GM18867 (cell line): ENCODE measurements around the gene CTBP2.
"Not testable (repeated sequence)": the region's sequence is repeated elsewhere in the genome, so short reads cannot be mapped to it uniquely, and the experiment has no call there.

ENCODE experiments used
- ATAC-seq: cut with Tn5 transposase; IDR thresholded peaks from one replicate; pipeline ENCODE4 v1.9.1; 2021; ENCODE audit warnings: mild to moderate bottlenecking, moderate library complexity; ENCODE audit not compliant: unreplicated experiment

The CTBP2 gene

GRCh38 chr10:125089469-125089868 is 70.9 kb downstream of the CTBP2 start:
- no peak for ATAC-seq

GRCh38 chr10:125087897-125088215 is 72.5 kb downstream of the CTBP2 start:
- ATAC-seq, result no peak

GRCh38 chr10:125087191-125087896 is 73.0 kb downstream of the CTBP2 start:
- no peak for ATAC-seq

- no peak for ATAC-seq
These were observed 73.7 kb downstream of the CTBP2 start for GRCh38 chr10:125086691-125087090.

- ATAC-seq, result no peak
These were observed 74.9 kb downstream of the CTBP2 start for GRCh38 chr10:125085258-125086054.

GRCh38 chr10:125084614-125085257 is 75.6 kb downstream of the CTBP2 start:
- ATAC-seq, result no peak

- no peak for ATAC-seq
These were observed 76.2 kb downstream of the CTBP2 start for GRCh38 chr10:125084191-125084613.

- no peak for ATAC-seq
These were observed 76.8 kb downstream of the CTBP2 start for GRCh38 chr10:125083576-125083920.

GRCh38 chr10:125082881-125083575 is 77.3 kb downstream of the CTBP2 start:
- no peak for ATAC-seq

- ATAC-seq, result not testable (repeated sequence)
These were observed 77.9 kb downstream of the CTBP2 start for GRCh38 chr10:125082471-125082870.

GRCh38 chr10:125081931-125082330 is 78.4 kb downstream of the CTBP2 start:
- ATAC-seq, result no peak

- no peak for ATAC-seq
These were observed 79.4 kb downstream of the CTBP2 start for GRCh38 chr10:125080984-125081383.

- ATAC-seq, result no peak
These were observed 80.1 kb downstream of the CTBP2 start for GRCh38 chr10:125080296-125080695.

- ATAC-seq, result no peak
These were observed 81.2 kb downstream of the CTBP2 start for GRCh38 chr10:125079091-125079600.

- ATAC-seq, result no peak
These were observed 83.3 kb downstream of the CTBP2 start for GRCh38 chr10:125076891-125077541.

- no peak for ATAC-seq
These were observed 84.1 kb downstream of the CTBP2 start for GRCh38 chr10:125076121-125076825.

GRCh38 chr10:125073996-125074395 is 86.4 kb downstream of the CTBP2 start:
- no peak for ATAC-seq

- no peak for ATAC-seq
These were observed 87.6 kb downstream of the CTBP2 start for GRCh38 chr10:125072794-125073193.

- no peak for ATAC-seq
These were observed 89.4 kb downstream of the CTBP2 start for GRCh38 chr10:125071008-125071407.

- no peak for ATAC-seq
These were observed 92.0 kb downstream of the CTBP2 start for GRCh38 chr10:125068406-125068805.
